ENCODE results near the gene NTNG2.

DNA sequence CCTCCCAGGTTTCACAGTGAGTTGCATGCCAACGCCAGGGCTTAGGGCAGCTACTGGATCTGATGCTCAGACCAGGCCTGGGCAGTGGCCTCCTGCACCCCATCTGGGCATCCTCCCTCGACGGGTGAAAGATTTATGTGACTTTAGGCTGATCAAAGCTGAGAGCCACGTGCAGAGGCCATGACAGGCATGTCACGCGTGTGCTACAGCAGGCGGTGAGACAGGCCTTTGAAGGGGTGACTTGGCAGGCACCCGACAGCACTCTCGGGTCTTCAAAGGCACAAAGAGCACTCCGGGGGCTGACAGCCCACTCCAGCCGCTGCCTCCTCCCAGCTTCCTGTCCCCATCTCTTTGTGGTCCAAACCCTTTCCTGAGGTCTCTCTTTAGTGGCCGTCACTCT is 66.2 kb downstream of the NTNG2 start:
- TF ChIP-seq, protein P1, sequence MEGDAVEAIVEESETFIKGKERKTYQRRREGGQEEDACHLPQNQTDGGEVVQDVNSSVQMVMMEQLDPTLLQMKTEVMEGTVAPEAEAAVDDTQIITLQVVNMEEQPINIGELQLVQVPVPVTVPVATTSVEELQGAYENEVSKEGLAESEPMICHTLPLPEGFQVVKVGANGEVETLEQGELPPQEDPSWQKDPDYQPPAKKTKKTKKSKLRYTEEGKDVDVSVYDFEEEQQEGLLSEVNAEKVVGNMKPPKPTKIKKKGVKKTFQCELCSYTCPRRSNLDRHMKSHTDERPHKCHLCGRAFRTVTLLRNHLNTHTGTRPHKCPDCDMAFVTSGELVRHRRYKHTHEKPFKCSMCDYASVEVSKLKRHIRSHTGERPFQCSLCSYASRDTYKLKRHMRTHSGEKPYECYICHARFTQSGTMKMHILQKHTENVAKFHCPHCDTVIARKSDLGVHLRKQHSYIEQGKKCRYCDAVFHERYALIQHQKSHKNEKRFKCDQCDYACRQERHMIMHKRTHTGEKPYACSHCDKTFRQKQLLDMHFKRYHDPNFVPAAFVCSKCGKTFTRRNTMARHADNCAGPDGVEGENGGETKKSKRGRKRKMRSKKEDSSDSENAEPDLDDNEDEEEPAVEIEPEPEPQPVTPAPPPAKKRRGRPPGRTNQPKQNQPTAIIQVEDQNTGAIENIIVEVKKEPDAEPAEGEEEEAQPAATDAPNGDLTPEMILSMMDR (IDR thresholded peaks at IDR 0.05 in 2 of 3, conservative IDR thresholded peaks at IDR 0.05 in 1 of 3; ENCODE audit: control insufficient read depth in 2 of 3, extremely low read depth in 1 of 3, insufficient read depth in 1 of 3, low read depth in 3 of 3, low read length in 3 of 3), result no peak
- TF ChIP-seq STAT3 (IDR thresholded peaks at IDR 0.05; ENCODE audit: low read depth, low read length) (no peak), FOXM1 (IDR thresholded peaks at IDR 0.05; ENCODE audit: low read depth, low read length) (no peak), CREB1 (IDR thresholded peaks at IDR 0.05; ENCODE audit: low read depth) (no peak), RBBP5 (conservative IDR thresholded peaks at IDR 0.05) (no peak), SMC3 (IDR thresholded peaks at IDR 0.05; ENCODE audit: borderline replicate concordance, low read length) (no peak), SIX5 (IDR thresholded peaks at IDR 0.05; ENCODE audit: low read depth, low read length, severe bottlenecking) (no peak), MYC (IDR thresholded peaks at IDR 0.05; ENCODE audit: insufficient read depth, insufficient read length, insufficient replicate concordance, low read length, severe bottlenecking) (no peak), HCFC1 (IDR thresholded peaks at IDR 0.05; ENCODE audit: low read length) (no peak), RFX5 (IDR thresholded peaks at IDR 0.05; ENCODE audit: low read depth, low read length) (no peak)
- TF ChIP-seq, protein P2, sequence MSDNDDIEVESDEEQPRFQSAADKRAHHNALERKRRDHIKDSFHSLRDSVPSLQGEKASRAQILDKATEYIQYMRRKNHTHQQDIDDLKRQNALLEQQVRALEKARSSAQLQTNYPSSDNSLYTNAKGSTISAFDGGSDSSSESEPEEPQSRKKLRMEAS (IDR thresholded peaks at IDR 0.05; ENCODE audit: low read depth, low read length), result no peak
- TF ChIP-seq, protein P3, sequence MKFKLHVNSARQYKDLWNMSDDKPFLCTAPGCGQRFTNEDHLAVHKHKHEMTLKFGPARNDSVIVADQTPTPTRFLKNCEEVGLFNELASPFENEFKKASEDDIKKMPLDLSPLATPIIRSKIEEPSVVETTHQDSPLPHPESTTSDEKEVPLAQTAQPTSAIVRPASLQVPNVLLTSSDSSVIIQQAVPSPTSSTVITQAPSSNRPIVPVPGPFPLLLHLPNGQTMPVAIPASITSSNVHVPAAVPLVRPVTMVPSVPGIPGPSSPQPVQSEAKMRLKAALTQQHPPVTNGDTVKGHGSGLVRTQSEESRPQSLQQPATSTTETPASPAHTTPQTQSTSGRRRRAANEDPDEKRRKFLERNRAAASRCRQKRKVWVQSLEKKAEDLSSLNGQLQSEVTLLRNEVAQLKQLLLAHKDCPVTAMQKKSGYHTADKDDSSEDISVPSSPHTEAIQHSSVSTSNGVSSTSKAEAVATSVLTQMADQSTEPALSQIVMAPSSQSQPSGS (IDR thresholded peaks at IDR 0.05; ENCODE audit: low read length), result no peak
- TF ChIP-seq, protein P4, sequence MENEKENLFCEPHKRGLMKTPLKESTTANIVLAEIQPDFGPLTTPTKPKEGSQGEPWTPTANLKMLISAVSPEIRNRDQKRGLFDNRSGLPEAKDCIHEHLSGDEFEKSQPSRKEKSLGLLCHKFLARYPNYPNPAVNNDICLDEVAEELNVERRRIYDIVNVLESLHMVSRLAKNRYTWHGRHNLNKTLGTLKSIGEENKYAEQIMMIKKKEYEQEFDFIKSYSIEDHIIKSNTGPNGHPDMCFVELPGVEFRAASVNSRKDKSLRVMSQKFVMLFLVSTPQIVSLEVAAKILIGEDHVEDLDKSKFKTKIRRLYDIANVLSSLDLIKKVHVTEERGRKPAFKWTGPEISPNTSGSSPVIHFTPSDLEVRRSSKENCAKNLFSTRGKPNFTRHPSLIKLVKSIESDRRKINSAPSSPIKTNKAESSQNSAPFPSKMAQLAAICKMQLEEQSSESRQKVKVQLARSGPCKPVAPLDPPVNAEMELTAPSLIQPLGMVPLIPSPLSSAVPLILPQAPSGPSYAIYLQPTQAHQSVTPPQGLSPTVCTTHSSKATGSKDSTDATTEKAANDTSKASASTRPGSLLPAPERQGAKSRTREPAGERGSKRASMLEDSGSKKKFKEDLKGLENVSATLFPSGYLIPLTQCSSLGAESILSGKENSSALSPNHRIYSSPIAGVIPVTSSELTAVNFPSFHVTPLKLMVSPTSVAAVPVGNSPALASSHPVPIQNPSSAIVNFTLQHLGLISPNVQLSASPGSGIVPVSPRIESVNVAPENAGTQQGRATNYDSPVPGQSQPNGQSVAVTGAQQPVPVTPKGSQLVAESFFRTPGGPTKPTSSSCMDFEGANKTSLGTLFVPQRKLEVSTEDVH (IDR thresholded peaks at IDR 0.05; ENCODE audit: low read depth, partially characterized antibody), result no peak
